HepG2 (cell line): ENCODE results near the gene SAMD4A. TPM values are rescaled to one million over a fixed set of nuclear protein-coding genes. Genes with fewer than 3 reads are reported as not detected.

ENCODE experiments used
- ATAC-seq: fragments of 200-7000 bp; cut with Tn5 transposase; 3 replicates; pipeline ENCODE4 v1.9.1; 2020; ENCODE audit warnings: mild to moderate bottlenecking, moderate library complexity
- BruUV-seq: library from RNA; stranded (reverse); fragments of 400-500 nt; replicated peaks from 2 replicates; lab custom pipeline; 2021; lab: Mats Ljungman, UMichigan
- CTCF ChIA-PET: fragments of 300-600 bp; formaldehyde crosslinking; extraction: SDS; loops from one replicate; lab custom pipeline; 2021; ENCODE audit warnings: low total read pairs, inconsistent platforms, low intra/inter-chr PET ratio; lab: Yijun Ruan, JAX
- POLR2A ChIA-PET: fragments of 350-600 bp; sonication (Branson Sonifier 250); formaldehyde crosslinking; loops from one replicate; lab custom pipeline; 2020; ENCODE audit warnings: antibody characterized with exemption, inconsistent platforms; lab: Yijun Ruan, JAX
- DNase-seq: peaks from one replicate; pipeline ENCODE4 v3.0.0-alpha.2; 2015; ENCODE audit warnings: low spot score
- FAIRE-seq: peaks from 3 replicates; lab custom pipeline; 2011; peaks lifted over from hg19 to GRCh38; lab: Jason Lieb, UNC
- H2AFZ ChIP-seq: one replicate; pipeline ENCODE4 v1.6.1; 2011; ENCODE audit warnings: low read length, inconsistent platforms
- H3K27ac ChIP-seq: fragments of 300-600 bp; 3 replicates; pipeline ENCODE4 v1.8.0; 2011; ENCODE audit warnings: mixed run types, mild to moderate bottlenecking, mixed read lengths, low read length, inconsistent platforms; ENCODE audit not compliant: insufficient read depth; ENCODE audit errors: extremely low read length
- H3K27me3 ChIP-seq, 2 experiments: fragments of 200-600 bp in 1 of 2; 2 replicates in 1 of 2; 3 replicates in 1 of 2; pipeline versions ENCODE4 v1.6.0 to v1.8.0; 2011; ENCODE audit warnings: low read length in 2 of 2, mild to moderate bottlenecking in 2 of 2, moderate library complexity in 2 of 2, inconsistent platforms in 1 of 2; ENCODE audit not compliant: insufficient read depth in 2 of 2, control insufficient read depth in 1 of 2
- H3K36me3 ChIP-seq, 2 experiments: fragments of 200-600 bp in 1 of 2; replicated peaks in 1 of 2; 2 replicates in 1 of 2; 3 replicates in 1 of 2; pipeline versions ENCODE4 v1.5.1 to v1.8.0; 2011; ENCODE audit warnings: low read length in 2 of 2, inconsistent platforms in 1 of 2; ENCODE audit not compliant: insufficient read depth in 2 of 2, control insufficient read depth in 1 of 2
- H3K4me1 ChIP-seq: 2 replicates; pipeline ENCODE4 v1.5.1; 2012; ENCODE audit warnings: low read length, inconsistent platforms; ENCODE audit not compliant: insufficient read depth
- H3K4me2 ChIP-seq: 2 replicates; pipeline ENCODE4 v1.6.0; 2011; ENCODE audit warnings: low read depth, low read length, inconsistent platforms
- H3K4me3 ChIP-seq, 3 experiments: fragments of 200-600 bp in 1 of 3; sonication (generic), shearing (Covaris generic) in 1 of 3; replicated peaks in 1 of 3; 2 replicates each; pipeline ENCODE4 v1.5.1; 2011 to 2016; ENCODE audit warnings: low read length in 3 of 3, inconsistent platforms in 2 of 3, low read depth in 2 of 3, mild to moderate bottlenecking in 2 of 3, control low read depth in 1 of 3, mixed read lengths in 1 of 3; ENCODE audit not compliant: insufficient read depth in 1 of 3
- H3K79me2 ChIP-seq: one replicate; pipeline ENCODE4 v1.6.1; 2011; ENCODE audit warnings: low read length, inconsistent platforms; ENCODE audit not compliant: insufficient read depth
- H3K9ac ChIP-seq: 2 replicates; pipeline ENCODE4 v1.6.0; 2011; ENCODE audit warnings: mild to moderate bottlenecking, low read depth, low read length, inconsistent platforms; ENCODE audit not compliant: insufficient read depth
- H3K9me3 ChIP-seq: 2 replicates; pipeline ENCODE4 v1.5.1; 2012; ENCODE audit warnings: mild to moderate bottlenecking, low read length
- H4K20me1 ChIP-seq: 2 replicates; pipeline ENCODE4 v1.6.0; 2011; ENCODE audit warnings: inconsistent platforms, mild to moderate bottlenecking, low read length, moderate library complexity; ENCODE audit not compliant: insufficient read depth
- BRCA1 ChIP-seq: sonication (generic); formaldehyde crosslinking; IDR thresholded peaks from 2 replicates; pipeline ENCODE4 v1.4.0; 2020; ENCODE audit warnings: missing genetic modification reagents
- CREB1 ChIP-seq, 2 experiments: fragments of 450-650 bp in 1 of 2; IDR thresholded peaks; 2 replicates each; pipeline ENCODE4 v1.6.1; 2016 to 2017; ENCODE audit warnings: control low read depth in 1 of 2, mild to moderate bottlenecking in 1 of 2, missing compliant biosample characterization in 1 of 2, missing genetic modification characterization in 1 of 2
- E2F5 ChIP-seq: sonication (generic); formaldehyde crosslinking; conservative IDR thresholded peaks from 2 replicates; pipeline ENCODE4 v1.4.0; 2020; ENCODE audit warnings: missing genetic modification reagents
- KAT2B ChIP-seq: fragments of 150-350 bp; IDR thresholded peaks from 2 replicates; pipeline ENCODE4 v1.6.1; 2014; ENCODE audit warnings: low read depth, low read length, borderline replicate concordance
- MAFK ChIP-seq, 2 experiments: IDR thresholded peaks in 1 of 2; conservative IDR thresholded peaks in 1 of 2; 2 replicates each; pipeline ENCODE4 v1.6.1; 2011; ENCODE audit warnings: improper control_type of control experiment in 2 of 2, low read length in 2 of 2
- NFKBIZ ChIP-seq: IDR thresholded peaks from 2 replicates; pipeline ENCODE4 v1.6.1; 2018; ENCODE audit warnings: missing genetic modification reagents, missing compliant biosample characterization
- SRSF9 ChIP-seq: fragments of 200-400 bp; formaldehyde crosslinking; IDR thresholded peaks from 2 replicates; pipeline ENCODE4 v1.6.1; 2018; ENCODE audit warnings: borderline replicate concordance, mild to moderate bottlenecking, low read depth, low read length; ENCODE audit not compliant: insufficient read depth, poor library complexity, severe bottlenecking
- ZNF296 ChIP-seq: sonication (generic); formaldehyde crosslinking; conservative IDR thresholded peaks from 2 replicates; pipeline ENCODE4 v1.5.0; 2020; ENCODE audit warnings: mild to moderate bottlenecking, missing genetic modification reagents
- ZNF326 ChIP-seq: sonication (generic); formaldehyde crosslinking; IDR thresholded peaks from 2 replicates; pipeline ENCODE4 v1.4.0; 2020; ENCODE audit warnings: missing genetic modification reagents, borderline replicate concordance
- ZNF580 ChIP-seq: IDR thresholded peaks from 2 replicates; pipeline ENCODE4 v1.6.1; 2016; ENCODE audit warnings: low read depth, borderline replicate concordance
- ZNF841 ChIP-seq: sonication (generic); formaldehyde crosslinking; IDR thresholded peaks from 2 replicates; pipeline ENCODE4 v1.8.1; 2023; ENCODE audit warnings: missing genetic modification reagents, borderline replicate concordance
- ZNF879 ChIP-seq: sonication (generic); formaldehyde crosslinking; IDR thresholded peaks from 2 replicates; pipeline ENCODE4 v1.8.1; 2023; ENCODE audit warnings: missing genetic modification reagents
- WGBS: methylation state at CpG from one replicate; pipeline ENCODE4 v1.1.6; 2017; ENCODE audit warnings: low lambda C conversion rate; 5-methylcytosine and 5-hydroxymethylcytosine counted together
- in situ Hi-C: cut with HindIII; loops from 2 replicates; pipeline ENCODE4 v1.10.0; 2017; ENCODE audit warnings: low pct_unique_long_range_greater_than_20kb; ENCODE audit not compliant: extremely low pct_ligation_motif_present
- intact Hi-C: fragments of 100-400 bp; cut with micrococcal nuclease; formaldehyde crosslinking; loops from one replicate; pipeline ENCODE4 v1.10.0; 2022; ENCODE audit not compliant: unreplicated experiment
- polyA plus RNA-seq, 8 experiments: library from polyadenylated mRNA; depleted of rRNA in 3 of 8; stranded (reverse) in 7 of 8; unstranded in 1 of 8; fragments of >200 nt; fragmentation: Illumina TruSeq in 4 of 8; extraction: Trizol in 4 of 8; gene quantifications; 2 replicates each; pipeline versions ENCODE4 v1.2.1 to v1.2.3, GENCODE V29; 2011 to 2016; ENCODE audit warnings: low read depth in 4 of 8, missing spikeins in 1 of 8, mixed read lengths in 1 of 8; ENCODE audit not compliant: insufficient read depth in 1 of 8
- total RNA-seq, 5 experiments: library from RNA; depleted of rRNA; stranded (reverse); fragments of >200 nt; fragmentation: Illumina TruSeq; extraction: Trizol; gene quantifications; 2 replicates each; pipeline ENCODE4 v1.2.3, GENCODE V29; 2016; ENCODE audit warnings: low read depth in 1 of 5

Gene SAMD4A
- total and polyA plus RNA-seq, 2 of the 13 experiments (the other 11 are each of a cell fraction or from before 2014, with no cell fraction given) = 11.8 to 13.0 TPM

- TF ChIP-seq CREB1 (IDR thresholded peaks at IDR 0.05) (no peak), CREB1 (CRISPR knock-in tag; IDR thresholded peaks at IDR 0.05) (no peak)
- TF ChIP-seq, all 625 proteins: peak for 0
These were observed 71.2 kb downstream of the SAMD4A start (continued) for GRCh38 chr14:54638135-54638446.

GRCh38 chr14:54639611-54640010 is 72.7 kb downstream of the SAMD4A start:
- H3K36me3 ChIP-seq = peaks cover 2 to 5% of the 10 kb centered on the region in 2 experiments; a peak in 1 of 5 replicates
- TF ChIP-seq MAFK (conservative IDR thresholded peaks at IDR 0.05 in 1 of 2, IDR thresholded peaks at IDR 0.05 in 1 of 2; ENCODE audit: low read length in 2 of 2) (peak; percentile 9 to 43; a peak in 2 of 4 replicates), E2F5 (CRISPR knock-in tag) (no peak), ZNF841 (CRISPR knock-in tag) (no peak)
- no peak for FAIRE-seq
- DNase-seq = no peak
- no peaks in the 10 kb centered on the region for H3K27me3 ChIP-seq
- H4K20me1 ChIP-seq = no peaks in the 10 kb centered on the region; the same call in 1 of the 2 replicates
- CTCF ChIA-PET = no interaction called here
- no peak overlapping the region for H3K4me3 ChIP-seq
- H3K9me3 ChIP-seq = no peaks in the 10 kb centered on the region
- no peak overlapping the region for H3K27ac ChIP-seq
- POLR2A ChIA-PET = no interaction called here
- H3K79me2 ChIP-seq = peaks cover 42% of the 10 kb centered on the region
- H3K9ac ChIP-seq = no peak overlapping the region
- H3K4me1 ChIP-seq = peaks cover 60% of the 10 kb centered on the region
- H3K4me2 ChIP-seq = no peak overlapping the region
- H2AFZ ChIP-seq = no peak overlapping the region
- no TSS peak for BruUV-seq
- in situ Hi-C loops = no loop called here
- ATAC-seq = no peak
- intact Hi-C loops = loop anchor here (5.0 kb wide), 1 partner anchor 53 kb away; no protein-coding TSS in a partner anchor
- 91% methylated on average over 2 of the region's 2 CpGs for WGBS

- H3K9ac ChIP-seq = no peak overlapping the region
- ChIA-PET CTCF (no interaction called here), POLR2A (interaction anchor here (1.0 kb wide), 1 partner anchor 75 kb away, joined by 3 read pairs; no protein-coding TSS in a partner anchor)
- no peak overlapping the region for H3K27ac ChIP-seq
- peaks cover 46% of the 10 kb centered on the region for H3K79me2 ChIP-seq
- H3K4me1 ChIP-seq = peaks cover 69% of the 10 kb centered on the region
- no peak overlapping the region for H3K4me2 ChIP-seq
- no peaks in the 10 kb centered on the region for H3K27me3 ChIP-seq
- TF ChIP-seq KAT2B (no peak), ZNF879 (no peak), ZNF326 (CRISPR knock-in tag) (no peak), ZNF296 (no peak), BRCA1 (no peak), NFKBIZ (CRISPR knock-in tag) (no peak), SRSF9 (no peak), ZNF580 (no peak)
- H2AFZ ChIP-seq = no peak overlapping the region
- H4K20me1 ChIP-seq = no peaks in the 10 kb centered on the region; the same call in 1 of the 2 replicates
- intact Hi-C loops (loop anchor here (5.0 kb wide), 1 partner anchor 52 kb away; no protein-coding TSS in a partner anchor), in situ Hi-C loops (no loop called here)
- H3K9me3 ChIP-seq = no peaks in the 10 kb centered on the region
- FAIRE-seq (no peak), DNase-seq (no peak), ATAC-seq (no peak)
- 89% methylated on average over 8 of the region's 8 CpGs for WGBS
- peaks cover 2 to 5% of the 10 kb centered on the region in 2 experiments; a peak in 1 of 5 replicates for H3K36me3 ChIP-seq
- no TSS peak for BruUV-seq
- no peak overlapping the region for H3K4me3 ChIP-seq
These were observed 73.6 kb downstream of the SAMD4A start for GRCh38 chr14:54640506-54640905.
